ENCODE results near the gene INSYN2B.

INSYN2B gene

GRCh38 chr5:170021506-170021905 is 41.2 kb upstream of the INSYN2B start:
- Histone ChIP-seq H3K9me3 (ENCODE audit: low read length) (no peaks in the 10 kb centered on the region), H3K4me2 (ENCODE audit: low read length) (no peak overlapping the region), H3K27me3 (ENCODE audit: insufficient read depth, low read length) (no peaks in the 10 kb centered on the region), H2AFZ (ENCODE audit: low read length) (no peak overlapping the region), H3K9me2 (ENCODE audit: low read depth, low read length) (no peaks in the 10 kb centered on the region), H3F3A (ENCODE audit: insufficient read depth, low read length) (no peaks in the 10 kb centered on the region), H3K79me2 (ENCODE audit: insufficient read depth, low read length) (no peaks in the 10 kb centered on the region), H3K9ac (ENCODE audit: low read length) (no peak overlapping the region), H3K4me3 (ENCODE audit: low read depth, low read length, poor library complexity, severe bottlenecking) (no peak overlapping the region), H3K4me1 (ENCODE audit: insufficient read depth, low read length, severe bottlenecking) (no peaks in the 10 kb centered on the region), H3K36me3 (ENCODE audit: insufficient read depth, low read length) (peaks cover 30% of the 10 kb centered on the region), H3K27ac (ENCODE audit: low read depth, low read length, poor library complexity, severe bottlenecking) (no peak overlapping the region), H4K20me1 (ENCODE audit: insufficient read depth, low read length) (no peaks in the 10 kb centered on the region)
- TF ChIP-seq EZH2 (IDR thresholded peaks at IDR 0.05; ENCODE audit: borderline replicate concordance, low read length) (no peak), CTCF (IDR thresholded peaks at IDR 0.05; ENCODE audit: low read length) (no peak)

- no peak for TF ChIP-seq EZH2 (IDR thresholded peaks at IDR 0.05; ENCODE audit: borderline replicate concordance, low read length)
- TF ChIP-seq CTCF (IDR thresholded peaks at IDR 0.05; ENCODE audit: low read length): no peak
- no peak overlapping the region for H3K4me2 ChIP-seq (ENCODE audit: low read length)
- H3K9me3 ChIP-seq (ENCODE audit: low read length): no peaks in the 10 kb centered on the region
- H3K4me3 ChIP-seq (ENCODE audit: low read depth, low read length, poor library complexity, severe bottlenecking): no peak overlapping the region
- H3K9ac ChIP-seq (ENCODE audit: low read length): no peak overlapping the region
- H2AFZ ChIP-seq (ENCODE audit: low read length): no peak overlapping the region
- no peaks in the 10 kb centered on the region for H3K27me3 ChIP-seq (ENCODE audit: insufficient read depth, low read length)
- H3K27ac ChIP-seq (ENCODE audit: low read depth, low read length, poor library complexity, severe bottlenecking): no peak overlapping the region
- H3K9me2 ChIP-seq (ENCODE audit: low read depth, low read length): no peaks in the 10 kb centered on the region
- no peaks in the 10 kb centered on the region for H3K4me1 ChIP-seq (ENCODE audit: insufficient read depth, low read length, severe bottlenecking)
- H3F3A ChIP-seq (ENCODE audit: insufficient read depth, low read length): no peaks in the 10 kb centered on the region
- H3K36me3 ChIP-seq (ENCODE audit: insufficient read depth, low read length): peaks cover 30% of the 10 kb centered on the region
- H3K79me2 ChIP-seq (ENCODE audit: insufficient read depth, low read length): no peaks in the 10 kb centered on the region
- H4K20me1 ChIP-seq (ENCODE audit: insufficient read depth, low read length): no peaks in the 10 kb centered on the region
Measured at GRCh38 chr5:170020423-170020822, 40.1 kb upstream of the INSYN2B start.

- H3K4me2 ChIP-seq (ENCODE audit: low read length): no peak overlapping the region
- no peak overlapping the region for H3K9ac ChIP-seq (ENCODE audit: low read length)
- no peak overlapping the region for H3K4me3 ChIP-seq (ENCODE audit: low read depth, low read length, poor library complexity, severe bottlenecking)
- no peak overlapping the region for H3K27ac ChIP-seq (ENCODE audit: low read depth, low read length, poor library complexity, severe bottlenecking)
- no peaks in the 10 kb centered on the region for H3K4me1 ChIP-seq (ENCODE audit: insufficient read depth, low read length, severe bottlenecking)
- no peaks in the 10 kb centered on the region for H3K79me2 ChIP-seq (ENCODE audit: insufficient read depth, low read length)
- H3K27me3 ChIP-seq (ENCODE audit: insufficient read depth, low read length): no peaks in the 10 kb centered on the region
- H3F3A ChIP-seq (ENCODE audit: insufficient read depth, low read length): no peaks in the 10 kb centered on the region
- no peaks in the 10 kb centered on the region for H3K9me2 ChIP-seq (ENCODE audit: low read depth, low read length)
- H4K20me1 ChIP-seq (ENCODE audit: insufficient read depth, low read length): no peaks in the 10 kb centered on the region
- no peak overlapping the region for H2AFZ ChIP-seq (ENCODE audit: low read length)
- H3K9me3 ChIP-seq (ENCODE audit: low read length): no peaks in the 10 kb centered on the region
- H3K36me3 ChIP-seq (ENCODE audit: insufficient read depth, low read length): peaks cover 45% of the 10 kb centered on the region; the same call in 1 of the 2 replicates
- TF ChIP-seq CTCF (IDR thresholded peaks at IDR 0.05; ENCODE audit: low read length) (no peak), EZH2 (IDR thresholded peaks at IDR 0.05; ENCODE audit: borderline replicate concordance, low read length) (no peak)
Measured at GRCh38 chr5:170012622-170013021, 32.3 kb upstream of the INSYN2B start.

All from OCI-LY1 (cell line).